AG09309 (cell line): ENCODE measurements around the gene PRRT3.

Experiments used
- DNase-seq: peaks from one replicate; pipeline ENCODE4 v3.0.0-alpha.2; 2010; ENCODE audit warnings: low read depth
- H3K4me3 ChIP-seq: 2 replicates; pipeline ENCODE4 v1.5.1; 2011; ENCODE audit warnings: mild to moderate bottlenecking, low read depth, low read length, moderate library complexity; ENCODE audit not compliant: control insufficient read depth
- TF ChIP-seq, protein P1 (sequence below): IDR thresholded peaks from 2 replicates; pipeline ENCODE4 v1.5.1; 2011; ENCODE audit warnings: mild to moderate bottlenecking, low read depth, low read length, inconsistent platforms; ENCODE audit not compliant: insufficient read depth, control insufficient read depth; ENCODE audit errors: missing control alignments

Gene PRRT3

DNA sequence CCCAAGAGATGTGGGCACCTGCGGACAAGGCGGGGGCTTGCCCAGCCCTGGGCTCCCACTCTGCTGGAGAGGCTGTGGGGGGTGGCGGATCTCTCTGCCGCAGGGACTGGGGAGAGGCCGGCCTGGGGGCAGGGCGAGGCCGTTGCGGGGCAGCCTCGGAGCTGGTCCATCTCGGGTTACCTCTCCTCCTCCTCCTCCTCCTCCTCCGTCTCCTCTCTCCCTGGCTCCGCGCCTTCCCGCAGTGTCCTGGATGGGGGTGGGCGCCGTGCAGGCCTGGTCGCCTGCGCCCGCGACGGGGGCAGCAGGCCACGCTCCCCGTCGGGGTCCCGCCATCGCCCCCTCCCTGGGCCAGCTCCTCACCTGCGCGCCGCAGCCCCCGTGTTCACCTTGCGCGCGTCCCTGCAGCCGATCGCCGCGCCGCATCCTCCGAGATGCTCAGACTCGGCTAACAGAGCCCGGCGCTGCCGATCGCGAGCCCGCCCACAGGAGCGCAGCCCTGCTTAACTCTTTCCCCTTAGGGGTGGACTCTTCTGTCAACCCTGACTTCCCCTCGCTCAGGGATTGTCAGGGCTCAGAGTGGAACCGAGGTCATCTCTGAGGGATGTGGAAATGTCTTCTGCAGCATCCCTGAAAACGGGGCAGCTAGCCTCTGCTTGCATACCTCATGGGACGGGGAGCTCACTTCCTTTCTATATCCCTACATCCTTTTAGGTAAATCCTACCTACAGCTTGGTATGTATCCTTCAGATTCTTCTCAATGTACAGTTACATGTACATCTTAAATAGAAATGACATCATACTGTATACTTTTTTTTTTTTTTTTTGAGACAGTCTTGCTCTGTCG is at the start of gene PRRT3:
PRRT3 (minus strand) TSS at position 447 of the 844 bp plus-strand sequence. CDS start 2,293 bp downstream, outside the sequence.
- TF ChIP-seq, protein P1, sequence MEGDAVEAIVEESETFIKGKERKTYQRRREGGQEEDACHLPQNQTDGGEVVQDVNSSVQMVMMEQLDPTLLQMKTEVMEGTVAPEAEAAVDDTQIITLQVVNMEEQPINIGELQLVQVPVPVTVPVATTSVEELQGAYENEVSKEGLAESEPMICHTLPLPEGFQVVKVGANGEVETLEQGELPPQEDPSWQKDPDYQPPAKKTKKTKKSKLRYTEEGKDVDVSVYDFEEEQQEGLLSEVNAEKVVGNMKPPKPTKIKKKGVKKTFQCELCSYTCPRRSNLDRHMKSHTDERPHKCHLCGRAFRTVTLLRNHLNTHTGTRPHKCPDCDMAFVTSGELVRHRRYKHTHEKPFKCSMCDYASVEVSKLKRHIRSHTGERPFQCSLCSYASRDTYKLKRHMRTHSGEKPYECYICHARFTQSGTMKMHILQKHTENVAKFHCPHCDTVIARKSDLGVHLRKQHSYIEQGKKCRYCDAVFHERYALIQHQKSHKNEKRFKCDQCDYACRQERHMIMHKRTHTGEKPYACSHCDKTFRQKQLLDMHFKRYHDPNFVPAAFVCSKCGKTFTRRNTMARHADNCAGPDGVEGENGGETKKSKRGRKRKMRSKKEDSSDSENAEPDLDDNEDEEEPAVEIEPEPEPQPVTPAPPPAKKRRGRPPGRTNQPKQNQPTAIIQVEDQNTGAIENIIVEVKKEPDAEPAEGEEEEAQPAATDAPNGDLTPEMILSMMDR: no peak
- peak within 1 kb of the TSS; percentile 67 for H3K4me3 ChIP-seq
- no peak for DNase-seq

DNA sequence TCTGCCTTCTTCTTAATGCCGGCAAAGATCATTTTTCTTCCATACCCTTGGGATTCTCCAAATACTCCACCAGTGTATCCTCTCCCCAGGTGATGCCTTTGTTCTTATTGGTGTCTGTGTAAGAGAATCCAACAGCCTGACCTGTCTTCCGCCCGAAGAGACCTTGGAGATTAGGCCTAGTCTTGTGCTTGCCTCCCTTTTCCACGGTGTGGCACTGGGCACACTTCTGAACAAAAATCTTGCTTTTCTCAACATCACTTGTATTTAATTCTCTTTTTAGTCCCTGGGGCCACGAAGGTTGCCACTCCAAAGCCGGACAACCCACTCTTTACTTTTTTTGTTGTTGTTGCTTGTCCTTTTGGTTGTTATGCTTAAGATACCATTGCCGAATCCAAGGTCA is 48.5 kb upstream of the PRRT3 start:
- TF ChIP-seq, protein P1: no peak

DNA sequence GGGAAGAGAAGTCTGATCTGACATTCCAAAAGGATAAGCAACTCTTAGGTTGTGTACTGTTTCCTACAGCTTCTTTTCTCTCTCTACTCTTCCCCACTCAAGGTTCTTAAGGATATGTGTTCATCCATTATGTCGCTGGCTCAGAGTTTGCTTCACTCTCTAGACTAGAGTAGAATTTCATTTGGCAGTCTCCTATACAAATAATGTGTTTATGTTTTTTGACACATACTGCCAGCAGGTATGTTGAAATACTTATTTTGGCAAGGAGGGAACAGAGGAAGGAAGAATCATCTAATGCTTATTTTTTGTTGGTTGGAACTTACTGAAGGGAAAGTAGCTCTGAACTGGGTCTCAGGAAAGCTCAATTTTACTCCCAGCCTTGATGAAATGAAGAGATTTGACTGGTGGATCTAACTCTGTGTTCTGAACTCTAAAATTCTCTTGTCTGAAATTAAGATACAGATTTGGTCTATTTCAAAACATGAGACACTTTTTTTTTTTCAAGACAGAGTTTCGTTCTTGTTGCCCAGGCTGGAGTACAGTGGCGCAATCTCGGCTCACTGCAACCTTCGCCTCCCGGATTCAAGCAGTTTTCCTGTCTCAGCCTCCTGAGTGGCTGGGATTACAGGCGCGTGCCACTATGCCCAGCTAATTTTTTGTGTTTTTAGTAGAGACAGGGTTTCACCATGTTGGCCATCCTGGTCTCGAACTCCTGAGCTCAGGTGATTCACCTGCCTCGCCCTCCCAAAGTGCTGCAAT is 42.1 kb upstream of the PRRT3 start:
- DNase-seq: no peak

More for the DNA sequence above, 48.5 kb upstream of the PRRT3 start:
- H3K4me3 ChIP-seq: no peak overlapping the region
- DNase-seq: no peak

DNA sequence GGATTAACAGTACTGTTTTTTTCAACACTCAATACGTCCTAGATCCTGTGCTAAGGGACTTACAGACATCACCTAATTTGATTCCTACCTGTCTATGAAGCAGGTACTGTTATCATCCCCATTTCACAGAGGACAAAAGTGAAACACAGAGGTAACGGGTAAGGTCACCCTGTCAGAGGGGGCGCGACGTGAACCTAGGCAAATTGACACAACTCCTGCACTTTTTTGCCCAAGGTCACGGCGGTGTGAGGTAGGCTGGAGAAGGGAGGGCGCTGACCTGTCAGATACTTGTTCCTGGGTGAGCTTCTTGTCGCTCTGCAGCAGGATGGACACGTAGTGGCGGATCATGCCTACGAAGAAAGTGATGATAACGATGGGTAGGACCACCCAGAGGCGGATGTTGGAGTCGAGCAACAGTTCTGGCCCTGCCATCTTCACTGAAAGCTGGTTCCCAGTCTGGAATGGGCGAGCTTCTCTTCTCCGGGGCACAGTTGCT is 34.1 kb upstream of the PRRT3 start:
- TF ChIP-seq, protein P1: no peak
- H3K4me3 ChIP-seq: peak overlapping the region; percentile 80
- DNase-seq: no peak

More for the DNA sequence above, 42.1 kb upstream of the PRRT3 start:
- no peak overlapping the region for H3K4me3 ChIP-seq
- TF ChIP-seq, protein P1: no peak

DNA sequence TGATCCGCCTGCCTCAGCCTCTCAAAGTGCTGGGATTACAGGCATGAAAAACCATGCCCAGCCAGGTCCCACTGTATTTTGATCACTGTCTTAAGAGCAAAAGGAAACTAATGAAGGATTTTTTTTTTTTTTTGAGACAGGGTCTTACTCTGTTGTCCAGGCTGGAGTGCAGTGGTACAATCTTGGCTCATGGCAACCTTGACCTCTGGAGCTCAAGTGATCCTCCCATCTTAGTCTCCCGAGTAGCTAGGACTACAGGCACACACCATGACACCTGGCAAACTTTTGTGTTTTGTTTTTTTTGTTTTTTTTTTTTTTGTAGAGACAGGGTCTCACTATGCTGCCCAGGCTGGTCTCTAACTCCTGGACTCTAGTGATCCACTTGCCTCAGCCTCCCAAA is 28.0 kb upstream of the PRRT3 start:
- H3K4me3 ChIP-seq: no peak overlapping the region
- TF ChIP-seq, protein P1: no peak
- no peak for DNase-seq

DNA sequence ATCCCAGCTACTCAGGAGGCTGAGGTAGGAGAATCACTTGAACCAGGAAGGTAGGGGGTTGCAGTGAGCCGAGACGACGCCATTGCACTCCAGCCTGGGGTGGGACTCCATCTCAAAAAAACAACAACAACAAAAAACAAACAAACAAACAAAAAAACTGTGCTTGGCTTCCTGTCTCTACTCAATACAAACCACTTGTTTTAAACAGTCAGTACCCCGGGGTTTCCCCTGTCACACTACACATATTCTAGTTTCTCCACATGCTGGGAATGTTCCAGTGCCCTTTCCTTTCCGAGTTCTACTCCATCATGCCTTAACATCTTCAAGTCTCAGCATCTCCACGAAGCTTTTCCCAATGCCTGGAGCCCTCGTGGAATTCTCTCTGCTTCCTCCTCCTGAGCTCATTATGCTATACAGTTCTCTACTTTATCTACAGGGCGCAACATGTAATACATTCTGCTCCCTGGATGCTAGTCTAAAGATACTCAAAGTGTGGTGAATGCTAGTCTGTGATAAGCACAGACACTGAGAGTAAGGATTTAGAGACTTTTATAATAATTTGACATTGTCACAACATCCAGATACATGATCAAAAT is 26.6 kb upstream of the PRRT3 start:
- TF ChIP-seq, protein P1: no peak
- no peak for DNase-seq
- no peak overlapping the region for H3K4me3 ChIP-seq
